Measurements from ENCODE around the gene PDCD1LG2.

Gene PDCD1LG2

DNA sequence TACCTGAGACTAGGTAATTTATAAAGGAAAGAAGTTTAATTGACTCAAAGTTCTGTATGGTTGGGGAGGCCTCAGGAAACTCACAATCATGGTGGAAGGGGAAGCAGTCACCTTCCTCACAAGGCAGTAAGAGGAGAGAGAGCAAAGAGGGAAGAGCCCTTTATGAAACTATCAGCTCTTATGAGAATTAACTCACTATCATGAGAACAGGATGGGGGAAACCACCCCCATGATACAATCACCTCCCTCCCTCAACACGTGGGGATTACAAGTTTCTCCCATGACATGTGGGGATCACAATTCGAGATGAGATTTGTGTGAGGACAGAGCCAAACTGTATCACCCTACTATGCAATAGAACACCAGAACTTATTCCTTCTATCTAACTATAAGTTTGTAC lies 32.1 kb upstream of the PDCD1LG2 start:
- no peak overlapping the region for H3K4me3 ChIP-seq (ENCODE audit: low read length)
- TF ChIP-seq, protein P1, sequence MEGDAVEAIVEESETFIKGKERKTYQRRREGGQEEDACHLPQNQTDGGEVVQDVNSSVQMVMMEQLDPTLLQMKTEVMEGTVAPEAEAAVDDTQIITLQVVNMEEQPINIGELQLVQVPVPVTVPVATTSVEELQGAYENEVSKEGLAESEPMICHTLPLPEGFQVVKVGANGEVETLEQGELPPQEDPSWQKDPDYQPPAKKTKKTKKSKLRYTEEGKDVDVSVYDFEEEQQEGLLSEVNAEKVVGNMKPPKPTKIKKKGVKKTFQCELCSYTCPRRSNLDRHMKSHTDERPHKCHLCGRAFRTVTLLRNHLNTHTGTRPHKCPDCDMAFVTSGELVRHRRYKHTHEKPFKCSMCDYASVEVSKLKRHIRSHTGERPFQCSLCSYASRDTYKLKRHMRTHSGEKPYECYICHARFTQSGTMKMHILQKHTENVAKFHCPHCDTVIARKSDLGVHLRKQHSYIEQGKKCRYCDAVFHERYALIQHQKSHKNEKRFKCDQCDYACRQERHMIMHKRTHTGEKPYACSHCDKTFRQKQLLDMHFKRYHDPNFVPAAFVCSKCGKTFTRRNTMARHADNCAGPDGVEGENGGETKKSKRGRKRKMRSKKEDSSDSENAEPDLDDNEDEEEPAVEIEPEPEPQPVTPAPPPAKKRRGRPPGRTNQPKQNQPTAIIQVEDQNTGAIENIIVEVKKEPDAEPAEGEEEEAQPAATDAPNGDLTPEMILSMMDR (conservative IDR thresholded peaks at IDR 0.05; ENCODE audit: low read length): no peak
- no peak for DNase-seq (ENCODE audit: low read depth)

GRCh38 chr9:5479994-5480694 lies 30.2 kb upstream of the PDCD1LG2 start:
- H3K4me3 ChIP-seq (ENCODE audit: low read length): no peak overlapping the region
- TF ChIP-seq, protein P1 (conservative IDR thresholded peaks at IDR 0.05; ENCODE audit: low read length): no peak
- DNase-seq (ENCODE audit: low read depth): no peak

GRCh38 chr9:5480919-5481318 lies 29.4 kb upstream of the PDCD1LG2 start:
- no peak overlapping the region for H3K4me3 ChIP-seq (ENCODE audit: low read length)
- no peak for DNase-seq (ENCODE audit: low read depth)
- TF ChIP-seq, protein P1 (conservative IDR thresholded peaks at IDR 0.05; ENCODE audit: low read length): no peak

DNA sequence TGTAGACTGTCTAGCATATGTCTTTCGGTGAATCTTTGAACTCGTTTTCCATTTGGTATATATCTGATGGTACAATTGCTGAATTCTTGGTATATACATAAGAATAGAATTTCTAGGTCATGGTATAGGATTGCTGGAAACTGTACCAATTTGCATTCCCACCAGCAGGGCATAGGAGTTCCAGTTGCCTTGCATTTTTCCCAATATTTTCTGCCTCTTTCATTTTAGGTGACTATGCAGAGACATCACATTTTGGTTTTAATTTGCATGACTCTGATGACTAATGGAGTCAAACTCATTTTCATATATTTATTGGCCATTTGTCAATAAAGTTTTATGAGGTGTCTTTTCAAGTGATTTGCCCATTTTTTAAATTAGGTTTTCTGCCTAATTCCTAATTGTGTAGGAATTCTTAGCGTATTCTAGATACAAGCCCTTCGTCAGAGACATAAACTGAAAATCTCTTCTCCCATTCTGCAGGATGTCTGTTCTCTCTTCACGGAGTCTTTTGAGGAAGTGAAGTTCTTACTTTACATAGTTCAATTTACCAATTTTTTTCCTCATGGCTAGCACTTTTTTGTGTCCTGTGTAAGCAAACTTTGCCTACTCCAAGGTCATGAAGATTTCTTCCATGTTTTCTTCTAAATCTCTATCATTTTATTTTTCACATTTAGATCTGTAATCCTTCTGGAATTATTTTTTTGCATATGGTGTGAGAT lies 28.9 kb upstream of the PDCD1LG2 start:
- H3K4me3 ChIP-seq (ENCODE audit: low read length): no peak overlapping the region
- no peak for DNase-seq (ENCODE audit: low read depth)
- TF ChIP-seq, protein P1 (conservative IDR thresholded peaks at IDR 0.05; ENCODE audit: low read length): peak; percentile 10; the same call in 1 of the 2 replicates

DNA sequence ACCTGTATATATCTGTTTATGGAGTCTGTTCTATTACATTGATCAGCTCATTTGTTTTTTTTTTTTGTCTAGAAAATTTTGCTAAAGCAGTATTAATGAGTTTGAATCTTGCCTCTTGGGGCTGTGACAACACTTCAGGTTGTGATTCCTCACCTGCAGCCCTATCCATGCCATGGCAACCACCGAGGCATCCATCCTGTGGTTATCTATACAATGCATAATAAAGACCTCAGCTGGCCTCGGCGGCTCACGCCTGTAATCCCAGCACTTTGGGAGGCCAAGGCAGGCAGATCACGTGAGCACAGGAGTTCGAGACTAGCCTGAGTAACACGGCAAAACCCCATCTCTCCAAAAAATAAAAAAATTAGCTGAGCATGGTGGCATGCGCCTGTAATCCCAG lies 28.1 kb upstream of the PDCD1LG2 start:
- no peak overlapping the region for H3K4me3 ChIP-seq (ENCODE audit: low read length)
- TF ChIP-seq, protein P1 (conservative IDR thresholded peaks at IDR 0.05; ENCODE audit: low read length): no peak
- no peak for DNase-seq (ENCODE audit: low read depth)

DNA sequence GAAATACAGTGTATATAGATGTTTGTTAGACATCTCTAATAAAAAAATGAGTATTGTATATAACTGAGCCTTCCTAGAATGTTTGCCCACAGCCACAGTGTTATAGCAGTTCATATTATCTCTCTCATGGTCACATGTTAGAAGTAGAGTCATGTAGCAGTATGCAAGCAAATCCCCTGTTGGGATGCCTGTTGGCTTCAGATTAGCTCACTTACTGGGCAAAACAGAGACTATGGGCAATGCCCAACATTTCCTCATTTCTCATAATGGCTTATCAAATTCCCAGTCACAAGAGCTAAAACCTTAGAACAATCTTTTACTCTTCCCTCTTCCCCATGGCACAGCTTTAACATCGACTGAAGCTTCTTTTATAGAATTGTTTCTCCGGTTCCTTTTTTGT lies 27.0 kb upstream of the PDCD1LG2 start:
- TF ChIP-seq, protein P1 (conservative IDR thresholded peaks at IDR 0.05; ENCODE audit: low read length): no peak
- DNase-seq (ENCODE audit: low read depth): no peak
- no peak overlapping the region for H3K4me3 ChIP-seq (ENCODE audit: low read length)
